Neural progenitor cell (in vitro differentiated cells): ENCODE measurements around the gene ABCG4. TPM values are rescaled to one million over a fixed set of nuclear protein-coding genes. Genes with fewer than 3 reads are reported as not detected.

Experiments
- DNase-seq: peaks from one replicate; pipeline ENCODE4 v3.0.0-alpha.2; 2016; ENCODE audit warnings: low spot score
- H2AFZ ChIP-seq: fragments of 200-600 bp; sonication (generic); replicated peaks from 2 replicates; pipeline ENCODE4 v1.6.1; 2016; ENCODE audit warnings: antibody characterized with exemption
- H3F3A ChIP-seq: fragments of 200-600 bp; sonication (generic); 2 replicates; pipeline ENCODE4 v1.6.1; 2016; ENCODE audit warnings: antibody characterized with exemption, low read depth
- H3K27ac ChIP-seq: fragments of 200-600 bp; sonication (generic); 2 replicates; pipeline ENCODE4 v1.5.1; 2016; ENCODE audit warnings: mild to moderate bottlenecking
- H3K27me3 ChIP-seq: fragments of 200-600 bp; sonication (generic); 2 replicates; pipeline ENCODE4 v1.6.1; 2016; ENCODE audit warnings: mild to moderate bottlenecking, moderate library complexity
- H3K36me3 ChIP-seq: fragments of 200-600 bp; sonication (generic); 2 replicates; pipeline ENCODE4 v1.5.1; 2016
- H3K4me1 ChIP-seq: fragments of 200-600 bp; sonication (generic); 2 replicates; pipeline ENCODE4 v1.6.1; 2016; ENCODE audit warnings: mixed run types
- H3K4me2 ChIP-seq: fragments of 200-600 bp; sonication (generic); 2 replicates; pipeline ENCODE4 v1.6.1; 2016
- H3K4me3 ChIP-seq: fragments of 200-600 bp; sonication (generic); 2 replicates; pipeline ENCODE4 v1.5.1; 2016
- H3K79me2 ChIP-seq: fragments of 200-600 bp; sonication (generic); 2 replicates; pipeline ENCODE4 v1.6.1; 2016; ENCODE audit warnings: low read depth
- H3K9ac ChIP-seq: fragments of 200-600 bp; sonication (generic); 2 replicates; pipeline ENCODE4 v1.6.1; 2016
- H3K9me3 ChIP-seq: fragments of 200-600 bp; sonication (generic); 2 replicates; pipeline ENCODE4 v1.5.1; 2016; ENCODE audit warnings: low read depth
- H4K20me1 ChIP-seq: fragments of 200-600 bp; sonication (generic); 2 replicates; pipeline ENCODE4 v1.6.1; 2016; ENCODE audit warnings: low read depth
- H3K27ac Mint-ChIP-seq: 3 replicates; pipeline ENCODE4 v1.8.0; 2021; ENCODE audit warnings: mixed read lengths
- H3K27me3 Mint-ChIP-seq: 2 replicates; pipeline ENCODE4 v1.8.0; 2022; ENCODE audit warnings: low read depth, mild to moderate bottlenecking, inconsistent platforms, moderate library complexity, mixed read lengths; ENCODE audit not compliant: insufficient read depth
- H3K36me3 Mint-ChIP-seq: 3 replicates; pipeline ENCODE4 v1.8.0; 2021; ENCODE audit warnings: mixed read lengths
- H3K4me1 Mint-ChIP-seq: 3 replicates; pipeline ENCODE4 v1.8.0; 2021; ENCODE audit warnings: mixed read lengths
- H3K4me3 Mint-ChIP-seq: 3 replicates; pipeline ENCODE4 v1.8.0; 2021; ENCODE audit warnings: mild to moderate bottlenecking, moderate library complexity, mixed read lengths
- H3K9me3 Mint-ChIP-seq: 3 replicates; pipeline ENCODE4 v1.8.0; 2020; ENCODE audit warnings: mixed read lengths
- CTCF ChIP-seq: fragments of 200-600 bp; sonication (generic); IDR thresholded peaks from 2 replicates; pipeline ENCODE4 v1.5.1; 2017; ENCODE audit warnings: antibody characterized with exemption, mild to moderate bottlenecking
- EZH2 ChIP-seq: fragments of 200-600 bp; sonication (generic); IDR thresholded peaks from 2 replicates; pipeline ENCODE4 v1.6.1; 2017; ENCODE audit warnings: antibody characterized with exemption, mild to moderate bottlenecking, moderate library complexity
- EZH2phosphoT487 ChIP-seq: fragments of 200-600 bp; sonication (generic); IDR thresholded peaks from 2 replicates; pipeline ENCODE4 v1.6.1; 2017; ENCODE audit warnings: antibody characterized with exemption
- total RNA-seq: library from RNA; depleted of rRNA; stranded (reverse); fragments of >200 nt; gene quantifications from 2 replicates; pipeline ENCODE4 v1.2.3, GENCODE V29; 2015; ENCODE audit warnings: low replicate concordance

ABCG4 gene
- total RNA-seq, 1 donor from 2014 or later = 0.24 TPM

- H3K27ac Mint-ChIP-seq = no peak overlapping the region
- Histone ChIP-seq H3K27me3 (peaks cover 15% of the 10 kb centered on the region), H3K4me1 (no peaks in the 10 kb centered on the region), H3K27ac (no peak overlapping the region), H3K9me3 (no peaks in the 10 kb centered on the region), H3K36me3 (no peaks in the 10 kb centered on the region), H3K4me2 (no peak overlapping the region), H3K4me3 (no peak overlapping the region), H3K9ac (no peak overlapping the region), H4K20me1 (no peaks in the 10 kb centered on the region), H2AFZ (no peak overlapping the region), H3K79me2 (no peaks in the 10 kb centered on the region), H3F3A (peaks cover 6% of the 10 kb centered on the region)
- TF ChIP-seq CTCF (peak; percentile 39), EZH2 (no peak)
- no peaks in the 10 kb centered on the region for H3K9me3 Mint-ChIP-seq
- DNase-seq = peak; percentile 40
- no peaks in the 10 kb centered on the region for H3K36me3 Mint-ChIP-seq
- H3K27me3 Mint-ChIP-seq = peaks cover 21% of the 10 kb centered on the region
- H3K4me3 Mint-ChIP-seq = no peak overlapping the region
- peaks cover 3% of the 10 kb centered on the region for H3K4me1 Mint-ChIP-seq
Observed at GRCh38 chr11:119155733-119156492, 7.1 kb downstream of the ABCG4 start.

GRCh38 chr11:119156496-119156895, 7.6 kb downstream of the ABCG4 start:
- Mint-ChIP-seq H3K27me3 (peaks cover 22% of the 10 kb centered on the region), H3K27ac (no peak overlapping the region), H3K4me1 (peaks cover 3% of the 10 kb centered on the region), H3K9me3 (no peaks in the 10 kb centered on the region), H3K36me3 (no peaks in the 10 kb centered on the region), H3K4me3 (no peak overlapping the region)
- Histone ChIP-seq H4K20me1 (no peaks in the 10 kb centered on the region), H3K9ac (no peak overlapping the region), H2AFZ (no peak overlapping the region), H3K4me2 (no peak overlapping the region), H3K9me3 (no peaks in the 10 kb centered on the region), H3K27ac (no peak overlapping the region), H3K79me2 (no peaks in the 10 kb centered on the region), H3F3A (peaks cover under 1% of the 10 kb centered on the region), H3K4me3 (no peak overlapping the region), H3K4me1 (no peaks in the 10 kb centered on the region), H3K27me3 (peaks cover 9% of the 10 kb centered on the region), H3K36me3 (no peaks in the 10 kb centered on the region)
- TF ChIP-seq EZH2 = no peak
- TF ChIP-seq CTCF = no peak
- no peak for TF ChIP-seq EZH2phosphoT487
- no peak for DNase-seq

- Histone ChIP-seq H3K27ac (no peak overlapping the region), H3K36me3 (no peaks in the 10 kb centered on the region), H3K4me2 (no peak overlapping the region), H3K9me3 (no peaks in the 10 kb centered on the region), H3K27me3 (peaks cover 3% of the 10 kb centered on the region), H3K79me2 (no peaks in the 10 kb centered on the region), H3K4me3 (no peak overlapping the region), H3K9ac (no peak overlapping the region), H3F3A (no peaks in the 10 kb centered on the region), H2AFZ (no peak overlapping the region), H3K4me1 (no peaks in the 10 kb centered on the region), H4K20me1 (no peaks in the 10 kb centered on the region)
- Mint-ChIP-seq H3K4me1 (peaks cover 3% of the 10 kb centered on the region), H3K36me3 (no peaks in the 10 kb centered on the region), H3K4me3 (no peak overlapping the region), H3K27ac (no peak overlapping the region), H3K9me3 (no peaks in the 10 kb centered on the region), H3K27me3 (peaks cover 18% of the 10 kb centered on the region)
- no peak for TF ChIP-seq EZH2phosphoT487
- no peak for DNase-seq
Observed at GRCh38 chr11:119157063-119157462, 8.2 kb downstream of the ABCG4 start.

DNA sequence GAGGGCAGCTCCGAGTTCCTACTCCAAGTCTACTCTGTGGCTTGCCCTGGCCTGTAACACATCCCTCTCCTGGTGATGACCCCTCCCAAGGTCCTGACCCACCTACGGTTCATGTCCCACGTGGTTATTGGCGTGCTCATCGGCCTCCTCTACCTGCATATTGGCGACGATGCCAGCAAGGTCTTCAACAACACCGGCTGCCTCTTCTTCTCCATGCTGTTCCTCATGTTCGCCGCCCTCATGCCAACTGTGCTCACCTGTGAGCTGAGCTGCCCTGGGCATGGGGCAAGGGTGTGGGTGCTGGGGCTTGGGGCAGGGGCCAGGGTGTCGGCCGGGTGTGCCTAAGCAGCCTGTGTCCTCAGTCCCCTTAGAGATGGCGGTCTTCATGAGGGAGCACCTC, 9.6 kb downstream of the ABCG4 start:
- H3K27me3 Mint-ChIP-seq = peaks cover 14% of the 10 kb centered on the region
- Histone ChIP-seq H3K27me3 (no peaks in the 10 kb centered on the region), H3K79me2 (no peaks in the 10 kb centered on the region), H4K20me1 (no peaks in the 10 kb centered on the region), H3K36me3 (no peaks in the 10 kb centered on the region), H3K4me3 (no peak overlapping the region), H3K4me1 (no peaks in the 10 kb centered on the region), H3K9me3 (no peaks in the 10 kb centered on the region), H3K4me2 (no peak overlapping the region), H2AFZ (no peak overlapping the region), H3K9ac (no peak overlapping the region), H3K27ac (no peak overlapping the region), H3F3A (no peaks in the 10 kb centered on the region)
- H3K36me3 Mint-ChIP-seq = no peaks in the 10 kb centered on the region
- H3K4me3 Mint-ChIP-seq = no peak overlapping the region
- no peaks in the 10 kb centered on the region for H3K4me1 Mint-ChIP-seq
- no peak for DNase-seq
- H3K9me3 Mint-ChIP-seq = no peaks in the 10 kb centered on the region
- no peak for TF ChIP-seq EZH2phosphoT487
- no peak for TF ChIP-seq CTCF
- no peak for TF ChIP-seq EZH2
- no peak overlapping the region for H3K27ac Mint-ChIP-seq
